Large intestine (tissue), 3 donors: ENCODE data around the gene BCAS4. TPM values are rescaled to one million over a fixed set of nuclear protein-coding genes. Genes with fewer than 3 reads are reported as not detected.

Source experiments
- DNase-seq, 2 donors: peaks; one replicate each; pipeline versions ENCODE4 v3.0.0 to v3.0.0-alpha.2; 2013
- H3K27ac ChIP-seq: one replicate; pipeline ENCODE4 v1.5.1; 2013; ENCODE audit warnings: low read length
- H3K27me3 ChIP-seq: 2 replicates; pipeline ENCODE4 v1.6.1; 2013; ENCODE audit warnings: low read length; ENCODE audit not compliant: control insufficient read depth, insufficient read depth
- H3K36me3 ChIP-seq: 2 replicates; pipeline ENCODE4 v1.6.1; 2013; ENCODE audit warnings: low read length; ENCODE audit not compliant: control insufficient read depth, insufficient read depth
- H3K4me1 ChIP-seq: one replicate; pipeline ENCODE4 v1.6.1; 2013; ENCODE audit warnings: low read length; ENCODE audit not compliant: control insufficient read depth, insufficient read depth
- H3K4me3 ChIP-seq: one replicate; pipeline ENCODE4 v1.5.1; 2013; ENCODE audit warnings: low read length
- H3K9me3 ChIP-seq: one replicate; pipeline ENCODE4 v1.6.1; 2013; ENCODE audit warnings: mild to moderate bottlenecking, low read depth, low read length, moderate library complexity; ENCODE audit not compliant: control insufficient read depth
- WGBS: methylation state at CpG from one replicate; pipeline ENCODE4 v1.1.5; 2013; ENCODE audit warnings: low lambda C conversion rate; ENCODE audit not compliant: insufficient coverage; 5-methylcytosine and 5-hydroxymethylcytosine counted together
- polyA plus RNA-seq: library from polyadenylated mRNA; unstranded; fragments of 120-200 nt; gene quantifications from one replicate; pipeline ENCODE4 v1.2.1, GENCODE V29; 2013

BCAS4 gene
- polyA plus RNA-seq, 1 donor: 3.4 TPM

DNA sequence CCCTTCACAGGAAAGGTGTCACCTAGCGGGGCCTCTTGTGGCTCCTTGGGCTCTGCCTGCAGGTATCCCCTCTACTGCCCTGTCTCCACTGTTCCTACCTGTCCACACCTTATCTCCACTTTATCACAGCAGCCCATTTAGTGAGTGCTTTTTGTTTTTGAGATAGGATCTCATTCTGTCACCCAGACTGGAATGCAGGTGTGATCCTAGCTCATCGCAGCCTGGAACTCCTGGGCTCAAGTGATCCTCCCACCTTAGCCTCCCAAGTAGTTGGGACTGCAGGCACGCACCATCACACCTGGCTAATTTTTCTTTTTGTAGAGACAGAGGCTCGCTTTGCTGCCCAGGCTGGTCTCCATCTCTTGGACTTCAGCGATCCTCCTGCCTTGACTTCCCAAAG is 48.0 kb downstream of the BCAS4 start:
- Histone ChIP-seq H3K27me3 (no peaks in the 10 kb centered on the region), H3K9me3 (no peaks in the 10 kb centered on the region), H3K4me1 (no peaks in the 10 kb centered on the region), H3K27ac (no peak overlapping the region), H3K36me3 (no peaks in the 10 kb centered on the region), H3K4me3 (no peak overlapping the region)
- DNase-seq: no peak
- no CpG with 5 or more reads among the region's 5 CpGs for WGBS

DNA sequence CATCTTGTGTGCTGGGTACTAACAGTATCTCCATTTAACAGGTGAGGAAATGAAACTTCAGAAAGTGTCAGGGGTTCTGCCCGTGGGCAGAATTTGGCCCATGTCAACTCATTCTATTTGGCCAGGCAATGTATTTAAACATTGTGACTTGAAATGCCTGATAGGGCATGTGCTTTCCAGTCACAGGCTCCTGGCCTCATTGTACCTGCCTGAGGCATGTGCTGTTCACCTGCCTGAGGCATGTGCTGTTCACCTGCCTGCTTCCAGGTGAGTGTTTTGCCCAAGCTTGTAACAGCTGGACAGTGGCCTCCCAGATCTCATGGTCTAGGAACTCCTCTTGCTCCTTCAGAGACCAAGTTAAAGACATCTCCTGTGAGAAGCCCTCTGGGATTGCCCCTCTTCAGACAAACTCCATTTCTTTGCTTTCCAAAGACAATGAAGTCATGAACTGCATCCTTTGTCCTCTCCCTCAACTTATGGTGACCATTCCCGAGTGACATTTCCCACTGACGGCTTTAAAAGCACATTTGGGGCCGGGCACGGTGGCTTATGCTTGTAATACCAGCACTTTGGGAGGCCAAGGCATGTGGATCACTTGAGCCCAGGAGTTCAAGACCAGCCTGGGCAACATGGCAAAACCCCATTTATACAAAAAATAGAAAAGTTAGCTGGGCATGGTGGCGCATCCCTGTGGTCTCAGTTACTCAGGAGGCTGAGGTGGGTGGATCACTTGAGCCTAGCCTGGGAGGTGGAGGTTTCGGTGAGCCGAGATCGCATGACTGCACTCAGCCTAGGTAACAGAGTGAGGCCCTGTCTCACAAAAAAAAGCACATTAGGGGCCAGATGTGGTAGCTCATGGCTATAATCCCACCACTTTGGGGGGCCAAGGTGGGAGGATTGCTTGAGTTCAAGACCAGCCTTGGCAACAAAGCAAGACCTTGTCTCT is 48.7 kb downstream of the BCAS4 start:
- Histone ChIP-seq H3K27me3 (no peaks in the 10 kb centered on the region), H3K4me1 (no peaks in the 10 kb centered on the region), H3K9me3 (no peaks in the 10 kb centered on the region), H3K4me3 (no peak overlapping the region), H3K27ac (no peak overlapping the region), H3K36me3 (no peaks in the 10 kb centered on the region)
- no CpG with 5 or more reads among the region's 9 CpGs for WGBS
- DNase-seq: no peak

DNA sequence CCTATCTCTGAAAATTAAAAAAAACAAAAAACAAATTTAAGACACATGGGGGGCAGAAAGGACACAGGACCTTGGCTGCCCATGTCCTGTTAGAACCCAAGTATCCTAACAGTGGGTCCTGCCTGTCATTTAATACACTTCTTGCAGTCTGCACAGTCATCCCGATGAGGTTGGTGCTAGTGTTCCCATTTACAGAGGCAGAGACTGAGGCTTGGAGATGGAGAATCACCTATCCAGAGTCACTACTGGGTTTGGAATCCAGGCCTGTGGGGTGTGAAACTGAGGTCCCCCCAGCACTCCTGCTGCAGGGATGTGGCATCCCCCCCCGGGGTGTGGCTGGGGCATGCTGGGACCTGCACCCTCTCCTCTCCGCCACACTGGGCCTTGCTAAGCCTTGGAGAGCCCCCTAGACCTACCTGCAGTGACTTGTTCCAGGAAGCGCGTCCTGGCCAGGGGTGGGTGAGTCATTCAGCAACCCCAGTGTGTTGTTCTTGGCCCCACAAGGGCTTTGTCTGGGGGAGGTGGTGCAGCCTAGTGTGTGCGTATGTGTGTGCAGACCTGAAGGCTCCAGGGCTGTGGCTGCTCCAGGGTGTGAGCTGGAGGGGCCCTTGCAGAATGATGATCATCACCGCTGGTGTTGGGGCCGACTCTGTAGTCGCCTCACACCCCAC is 49.7 kb downstream of the BCAS4 start:
- H3K4me1 ChIP-seq: no peaks in the 10 kb centered on the region
- no CpG with 5 or more reads among the region's 9 CpGs for WGBS
- H3K9me3 ChIP-seq: no peaks in the 10 kb centered on the region
- H3K27me3 ChIP-seq: no peaks in the 10 kb centered on the region
- H3K27ac ChIP-seq: no peak overlapping the region
- no peak overlapping the region for H3K4me3 ChIP-seq
- DNase-seq: no peak
- no peaks in the 10 kb centered on the region for H3K36me3 ChIP-seq

DNA sequence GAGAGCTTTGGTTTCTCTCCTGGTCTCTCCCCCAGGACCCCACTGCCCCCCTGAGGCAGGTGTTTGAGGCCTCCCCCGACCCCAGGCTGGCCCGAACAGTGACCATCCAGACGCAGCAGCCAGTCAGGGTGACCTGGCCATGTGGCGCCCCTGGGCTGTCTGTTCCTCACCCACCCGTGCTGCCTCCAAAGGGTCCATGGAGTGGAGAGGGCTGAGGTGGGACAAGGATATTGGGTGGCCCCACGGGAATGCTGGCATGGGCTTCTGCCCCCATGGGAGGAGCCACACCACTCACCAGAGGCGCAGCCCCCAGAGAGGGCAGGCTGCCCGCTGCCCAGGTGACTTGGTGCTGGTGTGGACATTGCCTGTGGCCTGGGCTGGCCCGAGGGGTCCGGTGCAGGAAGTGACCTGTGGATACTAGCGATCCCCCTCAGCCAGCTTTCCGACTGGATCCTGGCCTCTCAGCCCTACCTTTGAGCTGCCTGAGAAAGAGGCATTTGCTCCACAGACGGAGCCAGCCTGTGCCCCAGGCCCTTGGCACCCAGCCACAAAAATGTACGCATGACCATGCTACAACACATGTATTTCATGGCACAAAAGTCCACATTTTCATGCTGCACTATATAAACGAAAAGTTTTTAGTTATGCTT is 50.8 kb downstream of the BCAS4 start:
- Histone ChIP-seq H3K4me1 (no peaks in the 10 kb centered on the region), H3K27ac (no peak overlapping the region), H3K27me3 (no peaks in the 10 kb centered on the region), H3K4me3 (no peak overlapping the region), H3K36me3 (no peaks in the 10 kb centered on the region), H3K9me3 (no peaks in the 10 kb centered on the region)
- no CpG with 5 or more reads among the region's 15 CpGs for WGBS
- DNase-seq: no peak

DNA sequence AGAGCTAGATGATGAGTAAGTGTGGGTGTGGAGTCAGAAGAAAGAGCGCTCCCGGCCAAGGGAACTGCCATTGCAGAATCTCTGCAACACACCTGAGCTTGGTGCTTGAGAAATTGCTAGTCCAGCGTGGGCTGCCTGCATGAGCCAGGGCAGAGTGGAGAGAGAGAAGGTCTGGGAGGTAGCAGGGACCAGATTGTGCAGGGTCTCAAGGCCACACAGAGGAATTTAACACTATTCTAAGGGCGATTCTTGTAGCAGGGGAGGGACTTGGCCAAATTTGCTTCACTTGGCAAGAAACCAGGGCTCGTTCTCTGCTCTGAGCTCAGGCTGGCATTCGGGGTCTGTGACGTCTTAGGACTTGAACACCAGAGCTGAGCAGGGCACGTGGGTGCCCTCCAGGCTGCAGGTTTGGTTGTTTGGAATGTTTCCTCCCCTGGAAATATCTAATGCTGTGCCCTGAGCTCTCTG is 53.5 kb downstream of the BCAS4 start:
- Histone ChIP-seq H3K27me3 (no peaks in the 10 kb centered on the region), H3K36me3 (no peaks in the 10 kb centered on the region), H3K4me3 (no peak overlapping the region), H3K4me1 (peaks cover 3% of the 10 kb centered on the region), H3K27ac (no peak overlapping the region), H3K9me3 (no peaks in the 10 kb centered on the region)
- no CpG with 5 or more reads among the region's 8 CpGs for WGBS
- no peak for DNase-seq

DNA sequence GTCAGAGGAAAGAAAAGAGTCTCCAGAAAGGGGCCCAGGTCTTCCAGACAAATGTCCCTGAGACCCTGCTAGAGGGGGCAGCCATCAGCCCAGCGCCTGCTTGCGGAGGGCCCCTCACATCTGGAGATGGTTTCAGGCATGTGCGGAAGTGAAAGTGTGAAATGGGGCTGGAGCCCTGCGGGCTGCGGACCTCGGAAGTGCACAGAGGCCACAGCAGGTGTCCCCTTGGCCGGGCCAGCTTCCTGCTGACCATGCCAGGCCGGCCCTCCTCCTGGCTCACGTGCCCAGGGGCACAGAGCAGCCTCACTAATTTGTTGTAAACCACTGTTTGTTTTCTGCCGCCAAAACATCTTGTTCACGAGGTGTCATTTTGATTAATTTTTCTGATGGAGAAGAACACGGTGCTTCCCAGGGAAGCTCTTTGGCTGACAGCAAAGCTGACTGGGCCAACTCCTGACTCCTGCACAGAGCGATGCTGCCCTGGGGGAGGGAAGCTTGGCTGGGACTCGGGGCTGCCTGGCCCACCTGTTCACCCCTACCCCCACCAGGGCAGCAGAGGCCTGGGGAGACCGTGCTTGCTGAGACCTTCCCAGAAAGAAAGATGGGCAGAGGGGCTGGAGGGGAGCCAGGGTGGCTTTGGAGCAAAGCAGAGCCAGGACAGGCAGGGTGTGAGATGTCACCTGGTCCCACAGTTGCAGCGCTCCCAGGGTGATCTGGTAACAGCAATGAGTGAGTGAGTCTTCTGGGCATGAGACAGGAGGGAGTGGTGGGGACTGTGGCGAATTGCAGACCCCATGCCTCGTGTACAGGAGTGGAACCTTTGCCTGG is 54.2 kb downstream of the BCAS4 start:
- H3K4me3 ChIP-seq: no peak overlapping the region
- DNase-seq: no peak
- peaks cover 3% of the 10 kb centered on the region for H3K4me1 ChIP-seq
- H3K27me3 ChIP-seq: no peaks in the 10 kb centered on the region
- H3K27ac ChIP-seq: no peak overlapping the region
- H3K9me3 ChIP-seq: no peaks in the 10 kb centered on the region
- H3K36me3 ChIP-seq: no peaks in the 10 kb centered on the region
- WGBS: no CpG with 5 or more reads among the region's 18 CpGs

DNA sequence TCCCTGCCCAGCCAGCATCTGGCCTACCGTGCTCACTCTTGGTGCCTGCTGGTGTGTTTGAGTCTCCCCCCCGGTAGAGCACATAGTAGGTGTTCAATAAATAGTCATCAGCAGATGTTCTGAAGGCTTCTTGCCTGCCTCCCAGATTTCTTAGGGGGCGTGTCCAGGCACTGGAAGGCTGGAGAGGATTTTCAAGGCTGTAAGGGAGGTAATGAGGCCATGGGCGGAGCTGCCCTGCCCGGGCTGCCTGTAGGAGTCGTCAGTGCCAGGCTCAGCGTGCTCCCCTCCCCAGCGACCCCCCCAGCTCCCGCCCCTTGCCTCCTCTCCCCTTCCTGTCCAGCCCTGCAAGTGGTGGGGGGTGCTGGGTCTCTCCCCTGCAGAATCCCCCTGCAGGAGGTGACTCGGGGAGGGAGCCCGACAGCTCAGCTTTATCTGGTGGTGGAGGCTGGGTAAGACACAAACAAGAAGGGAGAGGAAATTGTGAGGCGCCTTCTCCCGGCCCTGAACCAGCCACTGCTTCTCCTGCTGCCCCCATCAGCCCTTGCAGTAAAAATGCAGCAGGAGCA is 55.9 kb downstream of the BCAS4 start:
- peak; percentile 26 to 39 for DNase-seq
- Histone ChIP-seq H3K4me1 (peaks cover 13% of the 10 kb centered on the region), H3K36me3 (no peaks in the 10 kb centered on the region), H3K9me3 (no peaks in the 10 kb centered on the region), H3K27me3 (no peaks in the 10 kb centered on the region), H3K4me3 (no peak overlapping the region), H3K27ac (no peak overlapping the region)
- no CpG with 5 or more reads among the region's 13 CpGs for WGBS

DNA sequence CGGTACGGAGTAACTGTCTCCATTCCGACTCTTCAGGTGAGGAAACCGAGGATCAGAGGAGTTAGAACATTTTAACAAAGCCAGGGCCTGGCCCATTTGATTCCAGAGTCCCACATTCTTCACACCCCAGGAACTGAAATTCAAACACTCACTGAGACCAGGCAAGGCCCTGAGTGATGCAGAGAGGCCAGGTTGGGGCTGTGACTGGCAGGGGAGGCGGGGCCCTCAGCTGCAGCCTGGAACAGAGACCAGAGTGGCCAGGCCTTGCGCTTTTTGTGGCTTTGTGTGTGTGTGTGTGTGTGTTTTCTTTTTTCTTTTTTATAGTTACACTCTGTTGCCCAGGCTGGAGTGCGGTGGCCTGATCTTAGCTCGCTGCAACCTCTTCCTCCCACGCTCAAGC is 57.2 kb downstream of the BCAS4 start:
- peaks cover 21% of the 10 kb centered on the region for H3K4me1 ChIP-seq
- no peaks in the 10 kb centered on the region for H3K9me3 ChIP-seq
- no peak overlapping the region for H3K4me3 ChIP-seq
- DNase-seq: no peak
- H3K27me3 ChIP-seq: no peaks in the 10 kb centered on the region
- H3K27ac ChIP-seq: no peak overlapping the region
- WGBS: no CpG with 5 or more reads among the region's 9 CpGs
- no peaks in the 10 kb centered on the region for H3K36me3 ChIP-seq

DNA sequence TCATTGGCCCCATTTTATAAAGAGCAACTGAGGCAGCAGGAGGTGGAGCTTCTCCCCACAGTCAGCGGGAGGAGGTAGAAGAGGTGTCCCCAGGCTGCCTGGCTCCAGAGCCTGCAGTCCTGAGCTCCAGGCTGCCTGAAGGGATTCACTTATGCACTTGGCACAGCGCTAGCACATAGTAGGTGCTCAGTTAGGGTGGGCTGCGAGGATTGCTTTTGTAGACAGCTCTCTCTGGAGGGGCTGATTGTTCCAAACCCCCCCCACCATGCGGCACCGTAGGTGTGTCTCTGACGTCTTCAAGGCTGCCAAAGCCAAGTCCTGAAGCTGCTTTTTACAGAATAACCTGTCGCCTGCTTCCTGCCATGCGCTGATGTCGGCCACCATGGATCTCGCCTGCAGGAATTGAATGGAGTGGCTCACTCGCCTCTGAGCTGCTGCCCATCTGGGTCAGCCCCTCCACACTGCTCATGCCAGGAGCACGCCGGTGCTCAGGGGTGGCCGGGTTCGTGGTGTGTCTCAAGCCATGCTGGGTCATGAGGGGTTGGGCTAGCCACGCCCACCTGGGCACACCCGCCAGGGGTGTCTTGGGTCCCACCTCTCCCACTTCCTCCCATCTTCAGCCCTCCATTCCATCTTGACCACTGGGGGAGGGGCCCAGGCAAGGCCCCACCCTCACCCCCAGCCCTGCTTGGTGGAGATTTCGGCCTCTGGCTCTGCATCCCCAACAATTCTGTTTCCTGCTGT is 59.8 kb downstream of the BCAS4 start:
- H3K4me1 ChIP-seq: peaks cover 21% of the 10 kb centered on the region
- no peaks in the 10 kb centered on the region for H3K27me3 ChIP-seq
- no peaks in the 10 kb centered on the region for H3K9me3 ChIP-seq
- no peak overlapping the region for H3K27ac ChIP-seq
- no peaks in the 10 kb centered on the region for H3K36me3 ChIP-seq
- H3K4me3 ChIP-seq: no peak overlapping the region
- no CpG with 5 or more reads among the region's 18 CpGs for whole genome bisulfite sequencing
- no peak for DNase-seq
